WTC11 (cell line): ENCODE measurements around the gene CARMIL1. TPM values are rescaled to one million over a fixed set of nuclear protein-coding genes. Genes with fewer than 3 reads are reported as not detected.

Experiments
- ATAC-seq: fragments of 200-7000 bp; cut with Tn5 transposase; 2 replicates; pipeline ENCODE4 v1.10.0; 2021; ENCODE audit warnings: mild to moderate bottlenecking, moderate library complexity
- CTCF ChIA-PET: fragments of 300-600 bp; sonication (Branson Sonifier 250); formaldehyde crosslinking; loops from one replicate; lab custom pipeline; 2021; ENCODE audit warnings: antibody characterized with exemption; lab: Charles Lee
- POLR2A ChIA-PET: fragments of 350-600 bp; sonication (Branson Sonifier 250); formaldehyde crosslinking; loops from one replicate; lab custom pipeline; 2021; ENCODE audit warnings: antibody characterized with exemption; lab: Charles Lee
- DNase-seq: peaks from one replicate; pipeline ENCODE4 v3.0.0; 2021; ENCODE audit warnings: low spot score
- H3K27ac Mint-ChIP-seq: 2 replicates; pipeline ENCODE4 v1.8.0; 2021; ENCODE audit warnings: mixed read lengths
- H3K27me3 Mint-ChIP-seq: 2 replicates; pipeline ENCODE4 v1.8.0; 2021; ENCODE audit warnings: low read depth, mild to moderate bottlenecking, moderate library complexity, mixed read lengths
- H3K36me3 Mint-ChIP-seq: 2 replicates; pipeline ENCODE4 v1.8.0; 2021; ENCODE audit warnings: mixed read lengths
- H3K4me1 Mint-ChIP-seq: 2 replicates; pipeline ENCODE4 v1.8.0; 2022; ENCODE audit warnings: mixed read lengths
- H3K4me3 Mint-ChIP-seq: 2 replicates; pipeline ENCODE4 v1.8.0; 2021; ENCODE audit warnings: mild to moderate bottlenecking, moderate library complexity, mixed read lengths
- H3K9me3 Mint-ChIP-seq: 2 replicates; pipeline ENCODE4 v1.8.0; 2021; ENCODE audit warnings: mixed read lengths
- ATF1 ChIP-seq: sonication (generic); formaldehyde crosslinking; IDR thresholded peaks from 2 replicates; pipeline ENCODE4 v1.8.1; 2023; ENCODE audit warnings: mild to moderate bottlenecking, moderate library complexity, missing genetic modification reagents
- GTF2I ChIP-seq: fragments of 250-450 bp; sonication (Bioruptor Pico); conservative IDR thresholded peaks from 2 replicates; pipeline ENCODE4 v1.4.0; 2021; ENCODE audit warnings: mild to moderate bottlenecking
- JUN ChIP-seq: sonication (generic); formaldehyde crosslinking; IDR thresholded peaks from 2 replicates; pipeline ENCODE4 v1.8.0; 2023; ENCODE audit warnings: mild to moderate bottlenecking, missing genetic modification reagents
- NFYB ChIP-seq: sonication (generic); formaldehyde crosslinking; conservative IDR thresholded peaks from 2 replicates; pipeline ENCODE4 v1.8.0; 2022; ENCODE audit warnings: low read depth, missing genetic modification reagents
- OVOL2 ChIP-seq: fragments of 250-450 bp; sonication (Bioruptor Pico); IDR thresholded peaks from 2 replicates; pipeline ENCODE4 v1.9.0; 2021; ENCODE audit warnings: mild to moderate bottlenecking, borderline replicate concordance
- PRRX2 ChIP-seq: fragments of 250-450 bp; sonication (Bioruptor Pico); IDR thresholded peaks from 2 replicates; pipeline ENCODE4 v1.8.0; 2021; ENCODE audit warnings: mild to moderate bottlenecking
- ZNF121 ChIP-seq: sonication (generic); formaldehyde crosslinking; IDR thresholded peaks from 2 replicates; pipeline ENCODE4 v1.8.0; 2023; ENCODE audit warnings: missing genetic modification reagents
- total RNA-seq: library from RNA; stranded (reverse); gene quantifications from 3 replicates; pipeline ENCODE4 v1.2.3, GENCODE V29; 2021
- TF ChIP-seq, protein P1 (sequence below): fragments of 250-450 bp; sonication (Bioruptor Pico); IDR thresholded peaks from 2 replicates; pipeline ENCODE4 v1.9.0; 2021; ENCODE audit warnings: mild to moderate bottlenecking, borderline replicate concordance
- TF ChIP-seq, protein P2 (sequence below): fragments of 200-600 bp; IDR thresholded peaks from 2 replicates; pipeline ENCODE4 v1.8.0; 2022; ENCODE audit warnings: antibody characterized with exemption
- TF ChIP-seq, protein P3 (sequence below): sonication (generic); formaldehyde crosslinking; IDR thresholded peaks from 2 replicates; pipeline ENCODE4 v1.8.1; 2022; ENCODE audit warnings: mild to moderate bottlenecking, moderate library complexity, missing genetic modification reagents
- TF ChIP-seq, protein P4 (sequence below): sonication (generic); formaldehyde crosslinking; IDR thresholded peaks from 2 replicates; pipeline ENCODE4 v1.8.1; 2023; ENCODE audit warnings: mild to moderate bottlenecking, missing genetic modification reagents, moderate library complexity

Gene CARMIL1
- total RNA-seq, 1 experiment from 2014 or later, result 36.2 TPM

DNA sequence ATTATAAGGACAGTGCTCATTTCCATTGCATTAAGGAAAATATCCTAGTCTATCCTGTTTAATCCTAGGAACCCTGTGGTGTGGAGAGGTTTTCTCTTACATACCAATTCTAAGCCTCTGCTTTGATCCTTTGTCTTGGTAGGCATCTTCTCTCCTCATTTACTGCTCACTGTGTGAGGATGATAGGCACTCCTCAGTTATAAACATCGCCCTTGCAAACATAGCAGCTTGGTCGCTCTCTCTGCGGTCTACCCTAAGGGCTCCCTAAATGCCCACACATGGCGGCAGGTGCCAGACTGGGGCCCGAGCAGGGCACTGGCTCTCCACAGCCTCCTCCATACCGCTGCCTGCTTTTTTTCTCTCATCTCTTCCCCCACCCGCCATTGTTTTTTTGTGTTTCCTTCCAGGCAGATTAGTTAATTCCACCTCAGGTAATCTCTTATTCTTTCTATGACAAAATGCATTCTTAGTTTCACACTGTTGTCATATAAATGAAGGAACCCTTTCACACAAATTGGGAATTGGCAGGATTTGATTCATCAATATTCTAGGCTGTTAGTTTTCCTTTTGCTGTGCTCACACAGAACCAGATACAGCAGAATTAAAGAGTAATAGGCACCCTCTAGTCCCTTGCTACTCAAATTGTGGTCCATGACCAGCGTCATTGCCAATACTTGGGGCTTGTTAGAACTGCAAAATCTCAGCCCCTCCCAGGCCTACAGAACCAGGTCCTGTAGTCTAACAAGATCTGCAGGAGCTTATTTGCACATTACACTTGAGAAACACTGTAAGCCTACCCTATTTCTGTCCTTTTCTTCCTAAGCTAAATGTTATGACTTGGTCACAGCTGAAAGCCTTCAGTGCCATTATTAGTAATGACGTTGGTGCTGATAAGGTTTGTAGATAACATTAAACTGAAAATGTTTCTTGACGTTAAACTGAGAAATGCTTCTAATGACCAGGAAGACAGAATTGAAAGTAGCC is 36.3 kb downstream of the CARMIL1 start (continued):
- TF ChIP-seq, protein P1, sequence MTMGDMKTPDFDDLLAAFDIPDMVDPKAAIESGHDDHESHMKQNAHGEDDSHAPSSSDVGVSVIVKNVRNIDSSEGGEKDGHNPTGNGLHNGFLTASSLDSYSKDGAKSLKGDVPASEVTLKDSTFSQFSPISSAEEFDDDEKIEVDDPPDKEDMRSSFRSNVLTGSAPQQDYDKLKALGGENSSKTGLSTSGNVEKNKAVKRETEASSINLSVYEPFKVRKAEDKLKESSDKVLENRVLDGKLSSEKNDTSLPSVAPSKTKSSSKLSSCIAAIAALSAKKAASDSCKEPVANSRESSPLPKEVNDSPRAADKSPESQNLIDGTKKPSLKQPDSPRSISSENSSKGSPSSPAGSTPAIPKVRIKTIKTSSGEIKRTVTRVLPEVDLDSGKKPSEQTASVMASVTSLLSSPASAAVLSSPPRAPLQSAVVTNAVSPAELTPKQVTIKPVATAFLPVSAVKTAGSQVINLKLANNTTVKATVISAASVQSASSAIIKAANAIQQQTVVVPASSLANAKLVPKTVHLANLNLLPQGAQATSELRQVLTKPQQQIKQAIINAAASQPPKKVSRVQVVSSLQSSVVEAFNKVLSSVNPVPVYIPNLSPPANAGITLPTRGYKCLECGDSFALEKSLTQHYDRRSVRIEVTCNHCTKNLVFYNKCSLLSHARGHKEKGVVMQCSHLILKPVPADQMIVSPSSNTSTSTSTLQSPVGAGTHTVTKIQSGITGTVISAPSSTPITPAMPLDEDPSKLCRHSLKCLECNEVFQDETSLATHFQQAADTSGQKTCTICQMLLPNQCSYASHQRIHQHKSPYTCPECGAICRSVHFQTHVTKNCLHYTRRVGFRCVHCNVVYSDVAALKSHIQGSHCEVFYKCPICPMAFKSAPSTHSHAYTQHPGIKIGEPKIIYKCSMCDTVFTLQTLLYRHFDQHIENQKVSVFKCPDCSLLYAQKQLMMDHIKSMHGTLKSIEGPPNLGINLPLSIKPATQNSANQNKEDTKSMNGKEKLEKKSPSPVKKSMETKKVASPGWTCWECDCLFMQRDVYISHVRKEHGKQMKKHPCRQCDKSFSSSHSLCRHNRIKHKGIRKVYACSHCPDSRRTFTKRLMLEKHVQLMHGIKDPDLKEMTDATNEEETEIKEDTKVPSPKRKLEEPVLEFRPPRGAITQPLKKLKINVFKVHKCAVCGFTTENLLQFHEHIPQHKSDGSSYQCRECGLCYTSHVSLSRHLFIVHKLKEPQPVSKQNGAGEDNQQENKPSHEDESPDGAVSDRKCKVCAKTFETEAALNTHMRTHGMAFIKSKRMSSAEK (CRISPR knock-in tag), result no peak

DNA sequence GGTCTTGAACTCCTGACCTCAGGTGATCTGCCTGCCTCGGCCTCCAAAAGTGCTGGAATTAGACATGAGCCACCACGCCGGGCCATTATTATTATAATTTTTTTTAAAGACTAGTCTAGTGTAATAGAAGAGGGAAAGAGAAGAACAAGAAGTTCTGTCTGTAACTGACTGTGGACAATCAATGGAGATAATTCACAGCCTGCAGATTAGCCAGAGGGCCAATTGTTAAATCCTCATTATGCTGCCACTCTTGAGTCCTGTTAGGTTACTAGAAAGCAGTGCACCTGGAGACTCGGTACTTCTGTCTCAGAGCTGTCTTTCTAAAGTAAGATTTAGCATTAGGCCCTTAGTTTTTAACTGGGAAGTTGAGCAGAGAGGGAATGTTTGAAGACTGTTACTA is 37.5 kb downstream of the CARMIL1 start:
- POLR2A ChIA-PET, result no interaction called here
- CTCF ChIA-PET, result no interaction called here
- Mint-ChIP-seq H3K9me3 (no peaks in the 10 kb centered on the region), H3K36me3 (no peaks in the 10 kb centered on the region), H3K4me3 (no peak overlapping the region), H3K4me1 (peaks cover 74% of the 10 kb centered on the region), H3K27ac (no peak overlapping the region), H3K27me3 (no peaks in the 10 kb centered on the region)
- ATAC-seq, result no peak
- no peak for TF ChIP-seq JUN
- no peak for DNase-seq

DNA sequence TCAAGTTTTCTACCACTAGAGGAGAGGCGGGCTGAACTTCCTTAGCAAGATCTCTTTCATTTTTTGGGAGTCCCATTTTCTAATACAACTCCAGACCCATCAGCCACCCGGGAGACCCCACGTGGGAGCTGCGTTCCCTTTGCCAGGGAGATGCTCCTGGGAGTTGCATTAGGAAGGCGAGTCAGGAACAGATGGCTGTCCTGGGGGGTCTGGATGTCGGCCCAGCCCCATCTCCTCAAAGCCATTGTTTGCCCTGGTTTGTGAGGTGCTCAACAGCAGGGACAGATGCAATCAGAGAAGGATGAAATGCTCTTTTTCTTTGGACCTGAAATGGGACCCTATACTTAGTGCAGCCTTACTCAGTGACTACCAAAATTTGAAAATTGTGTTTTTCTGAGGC is 39.4 kb downstream of the CARMIL1 start:
- no peak; the same call in 1 of the 2 replicates for ATAC-seq
- H3K27me3 Mint-ChIP-seq, result no peaks in the 10 kb centered on the region
- peaks cover 56% of the 10 kb centered on the region for H3K4me1 Mint-ChIP-seq
- no peaks in the 10 kb centered on the region for H3K9me3 Mint-ChIP-seq
- no peaks in the 10 kb centered on the region for H3K36me3 Mint-ChIP-seq
- TF ChIP-seq, protein P2, sequence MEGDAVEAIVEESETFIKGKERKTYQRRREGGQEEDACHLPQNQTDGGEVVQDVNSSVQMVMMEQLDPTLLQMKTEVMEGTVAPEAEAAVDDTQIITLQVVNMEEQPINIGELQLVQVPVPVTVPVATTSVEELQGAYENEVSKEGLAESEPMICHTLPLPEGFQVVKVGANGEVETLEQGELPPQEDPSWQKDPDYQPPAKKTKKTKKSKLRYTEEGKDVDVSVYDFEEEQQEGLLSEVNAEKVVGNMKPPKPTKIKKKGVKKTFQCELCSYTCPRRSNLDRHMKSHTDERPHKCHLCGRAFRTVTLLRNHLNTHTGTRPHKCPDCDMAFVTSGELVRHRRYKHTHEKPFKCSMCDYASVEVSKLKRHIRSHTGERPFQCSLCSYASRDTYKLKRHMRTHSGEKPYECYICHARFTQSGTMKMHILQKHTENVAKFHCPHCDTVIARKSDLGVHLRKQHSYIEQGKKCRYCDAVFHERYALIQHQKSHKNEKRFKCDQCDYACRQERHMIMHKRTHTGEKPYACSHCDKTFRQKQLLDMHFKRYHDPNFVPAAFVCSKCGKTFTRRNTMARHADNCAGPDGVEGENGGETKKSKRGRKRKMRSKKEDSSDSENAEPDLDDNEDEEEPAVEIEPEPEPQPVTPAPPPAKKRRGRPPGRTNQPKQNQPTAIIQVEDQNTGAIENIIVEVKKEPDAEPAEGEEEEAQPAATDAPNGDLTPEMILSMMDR, result no peak
- TF ChIP-seq ZNF121 (CRISPR knock-in tag), result peak; percentile 81
- TF ChIP-seq, protein P3, sequence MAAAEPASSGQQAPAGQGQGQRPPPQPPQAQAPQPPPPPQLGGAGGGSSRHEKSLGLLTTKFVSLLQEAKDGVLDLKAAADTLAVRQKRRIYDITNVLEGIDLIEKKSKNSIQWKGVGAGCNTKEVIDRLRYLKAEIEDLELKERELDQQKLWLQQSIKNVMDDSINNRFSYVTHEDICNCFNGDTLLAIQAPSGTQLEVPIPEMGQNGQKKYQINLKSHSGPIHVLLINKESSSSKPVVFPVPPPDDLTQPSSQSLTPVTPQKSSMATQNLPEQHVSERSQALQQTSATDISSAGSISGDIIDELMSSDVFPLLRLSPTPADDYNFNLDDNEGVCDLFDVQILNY, result no peak
- ChIA-PET CTCF (interaction anchor here (0.8 to 1.3 kb wide), 4 partner anchors 15 to 172 kb away, joined by 3 read pairs; partner anchors contain the start of gene CARMIL1), POLR2A (no interaction called here)
- H3K27ac Mint-ChIP-seq, result peak overlapping the region; percentile 26; the same call in 1 of the 2 replicates
- no peak for DNase-seq
- H3K4me3 Mint-ChIP-seq, result no peak overlapping the region

DNA sequence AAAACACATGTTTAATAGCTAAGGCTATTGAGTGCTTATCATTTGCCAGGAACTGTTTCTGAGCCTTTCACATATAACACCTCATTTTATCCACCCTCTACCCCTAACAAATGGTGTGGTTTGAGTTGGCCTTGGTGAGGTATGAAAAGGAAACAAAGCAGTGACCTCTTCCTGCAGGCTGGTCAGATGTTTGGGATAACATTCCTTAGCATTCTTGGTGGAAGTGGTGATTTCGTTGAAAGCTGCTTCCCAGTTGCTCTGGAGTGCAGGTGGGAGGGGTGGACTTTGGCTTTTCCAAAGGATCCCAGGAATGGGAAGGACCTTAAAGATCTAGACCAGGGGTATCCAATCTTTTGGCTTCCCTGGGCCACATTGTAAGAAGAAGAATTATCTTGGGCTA is 41.3 kb downstream of the CARMIL1 start:
- ATAC-seq (peak; percentile 76), DNase-seq (no peak)
- Mint-ChIP-seq H3K27ac (peak overlapping the region; percentile 78), H3K27me3 (no peaks in the 10 kb centered on the region), H3K9me3 (no peaks in the 10 kb centered on the region), H3K36me3 (no peaks in the 10 kb centered on the region), H3K4me3 (no peak overlapping the region), H3K4me1 (peaks cover 55% of the 10 kb centered on the region)
- POLR2A ChIA-PET, result interaction anchor here (0.8 kb wide), 1 partner anchor 158 kb away, joined by 3 read pairs; no protein-coding TSS in a partner anchor
- CTCF ChIA-PET, result interaction anchor here (0.7 to 2.0 kb wide), 3 partner anchors 15 to 169 kb away, joined by 3 to 8 read pairs (median 3); no protein-coding TSS in a partner anchor
- TF ChIP-seq, protein P4, sequence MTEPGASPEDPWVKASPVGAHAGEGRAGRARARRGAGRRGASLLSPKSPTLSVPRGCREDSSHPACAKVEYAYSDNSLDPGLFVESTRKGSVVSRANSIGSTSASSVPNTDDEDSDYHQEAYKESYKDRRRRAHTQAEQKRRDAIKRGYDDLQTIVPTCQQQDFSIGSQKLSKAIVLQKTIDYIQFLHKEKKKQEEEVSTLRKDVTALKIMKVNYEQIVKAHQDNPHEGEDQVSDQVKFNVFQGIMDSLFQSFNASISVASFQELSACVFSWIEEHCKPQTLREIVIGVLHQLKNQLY, result no peak
- TF ChIP-seq NFYB (CRISPR knock-in tag), result no peak
- no peak for TF ChIP-seq PRRX2 (CRISPR knock-in tag)
- TF ChIP-seq GTF2I (CRISPR knock-in tag), result no peak
- no peak for TF ChIP-seq ATF1 (CRISPR knock-in tag)
- no peak for TF ChIP-seq OVOL2 (CRISPR knock-in tag)
